GM21723 (cell line): ENCODE data around the gene PALD1.
"Not testable (repeated sequence)": the region's sequence is repeated elsewhere in the genome, so short reads cannot be mapped to it uniquely, and the experiment has no call there.

ENCODE experiments used
- ATAC-seq: cut with Tn5 transposase; IDR thresholded peaks from one replicate; pipeline ENCODE4 v1.9.1; 2021; ENCODE audit warnings: mild to moderate bottlenecking, moderate library complexity; ENCODE audit not compliant: unreplicated experiment

Gene PALD1

DNA sequence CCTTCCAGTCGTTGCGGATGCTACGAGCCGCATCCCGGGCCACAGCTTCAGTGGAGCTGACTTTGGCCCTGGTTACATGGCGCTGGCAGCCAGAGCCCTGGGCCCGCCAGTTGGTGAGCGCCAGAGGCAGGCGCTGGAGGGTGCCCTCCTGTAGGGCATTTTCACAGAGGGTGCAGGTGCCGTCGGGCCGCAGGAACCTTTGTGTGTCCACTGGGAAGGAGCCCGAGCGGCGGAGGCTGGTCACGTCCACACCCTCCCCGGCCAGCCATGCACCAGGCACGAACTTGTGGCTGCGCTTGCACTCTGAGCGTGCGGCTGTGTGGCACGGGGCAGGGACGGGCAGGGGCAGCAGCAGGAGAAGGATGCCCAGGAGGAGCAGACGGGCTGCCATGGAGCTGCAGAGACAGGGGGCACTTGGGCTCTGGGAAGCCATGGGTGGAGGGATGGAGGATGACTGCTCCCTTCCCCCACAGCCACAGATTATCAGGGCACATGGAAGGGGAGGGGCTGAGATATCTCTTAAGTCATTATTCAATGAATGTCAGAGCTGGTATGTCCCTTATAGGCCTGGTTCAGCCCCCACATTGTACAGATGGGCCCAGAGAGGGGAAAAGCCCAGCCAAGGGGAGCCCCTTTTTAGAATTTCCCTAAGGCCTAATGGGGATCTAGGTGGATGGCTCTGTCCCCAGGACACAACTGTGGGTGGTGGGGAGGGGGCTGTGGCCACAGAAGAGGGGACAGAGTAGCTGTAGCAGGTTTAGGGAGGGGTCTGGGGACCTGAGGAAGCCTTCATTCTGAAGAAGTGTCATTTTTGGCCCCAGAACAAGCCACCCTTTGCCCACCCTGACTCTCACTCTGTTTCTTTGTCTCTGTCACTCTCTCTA is 122.2 kb downstream of the PALD1 start:
- ATAC-seq = no peak

- no peak for ATAC-seq
Observed at GRCh38 chr10:70601746-70602145, 123.2 kb downstream of the PALD1 start.

DNA sequence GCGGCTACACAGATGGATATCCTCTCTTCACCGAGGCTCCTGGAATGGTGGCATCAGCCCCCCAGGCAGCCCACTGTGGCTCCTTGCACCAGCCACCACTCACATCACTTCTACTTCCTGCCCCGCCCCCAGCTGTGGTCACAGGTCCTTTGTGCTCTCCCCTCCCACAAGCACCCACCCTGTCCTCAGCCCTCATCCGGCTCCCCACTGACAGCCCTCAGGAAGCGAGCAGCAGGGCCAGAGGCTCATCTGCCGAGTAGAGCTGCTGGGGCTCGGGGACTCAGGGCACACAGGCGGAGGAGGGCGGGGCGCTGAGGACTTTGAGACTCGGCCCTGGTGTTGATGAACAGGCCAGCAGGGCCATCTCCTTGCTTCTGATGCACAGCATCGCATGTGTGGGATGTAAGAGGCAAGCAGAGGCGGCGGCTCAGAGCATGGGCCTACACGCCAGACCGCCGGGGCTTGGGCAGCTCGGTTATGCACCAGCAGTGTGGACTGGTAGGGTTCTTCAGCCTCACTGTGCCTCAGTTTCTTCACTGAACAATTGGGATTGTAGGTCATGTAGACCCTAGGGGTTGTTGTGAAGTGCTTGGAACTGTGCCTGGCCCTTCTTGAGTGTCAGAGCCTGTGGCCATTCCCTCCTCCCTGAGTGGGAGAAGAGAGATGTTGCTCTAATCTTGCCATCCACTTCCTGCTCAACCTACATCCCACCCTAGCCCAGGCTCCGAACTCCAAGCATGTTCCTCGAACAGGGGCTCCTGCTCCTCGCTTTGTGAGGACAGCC is 124.3 kb downstream of the PALD1 start, which contains the start of gene PRF1:
PRF1 (minus strand) TSS at position 77 of the 784 bp plus-strand sequence. CDS start 1,839 bp downstream, outside the sequence.
- no peak for ATAC-seq

DNA sequence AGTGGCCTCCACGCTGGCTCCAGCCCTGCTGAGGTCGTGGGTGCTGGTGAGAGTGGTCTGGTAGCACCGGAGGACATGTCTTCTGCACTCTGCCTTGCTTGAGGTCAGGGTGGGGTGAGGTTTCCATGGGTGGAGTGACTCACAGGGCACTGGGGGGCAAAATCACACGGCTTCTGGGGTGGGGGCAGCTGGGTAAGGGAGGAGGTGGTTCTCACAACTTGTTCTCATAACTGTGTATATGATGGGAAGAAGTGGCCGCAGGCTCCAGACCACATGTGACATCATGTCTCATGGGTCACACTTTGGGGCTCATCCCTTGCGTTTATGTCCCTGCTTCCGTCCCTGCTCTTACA is 124.9 kb downstream of the PALD1 start:
- no peak for ATAC-seq

GRCh38 chr10:70604106-70604505 is 125.5 kb downstream of the PALD1 start:
- ATAC-seq = no peak

- ATAC-seq = no peak
Observed at GRCh38 chr10:70605161-70605560, 126.6 kb downstream of the PALD1 start.

GRCh38 chr10:70607936-70608335 is 129.4 kb downstream of the PALD1 start:
- no peak for ATAC-seq

- no peak for ATAC-seq
Observed at GRCh38 chr10:70613941-70614340, 135.4 kb downstream of the PALD1 start.

DNA sequence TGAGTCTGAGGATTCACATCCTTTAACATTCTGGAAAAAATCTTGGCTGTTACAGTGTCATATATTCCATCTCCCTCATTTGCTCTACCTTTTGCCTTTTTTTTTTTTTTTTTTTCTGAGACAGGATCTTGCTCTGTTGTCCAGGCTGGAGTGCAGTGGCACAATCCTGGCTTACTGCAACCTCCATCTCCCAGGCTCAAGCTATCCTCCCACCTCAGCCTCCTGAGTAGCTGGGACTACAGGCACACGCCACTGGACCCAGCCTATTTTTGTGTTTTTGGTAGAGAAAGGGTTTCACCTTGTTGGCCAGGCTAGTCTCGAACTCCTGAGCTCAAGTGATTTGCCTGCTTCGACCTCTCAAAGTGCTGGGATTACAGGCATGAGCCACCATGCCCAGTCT is 135.8 kb downstream of the PALD1 start:
- ATAC-seq = not testable (repeated sequence)

GRCh38 chr10:70615211-70615610 is 136.6 kb downstream of the PALD1 start:
- ATAC-seq = no peak

DNA sequence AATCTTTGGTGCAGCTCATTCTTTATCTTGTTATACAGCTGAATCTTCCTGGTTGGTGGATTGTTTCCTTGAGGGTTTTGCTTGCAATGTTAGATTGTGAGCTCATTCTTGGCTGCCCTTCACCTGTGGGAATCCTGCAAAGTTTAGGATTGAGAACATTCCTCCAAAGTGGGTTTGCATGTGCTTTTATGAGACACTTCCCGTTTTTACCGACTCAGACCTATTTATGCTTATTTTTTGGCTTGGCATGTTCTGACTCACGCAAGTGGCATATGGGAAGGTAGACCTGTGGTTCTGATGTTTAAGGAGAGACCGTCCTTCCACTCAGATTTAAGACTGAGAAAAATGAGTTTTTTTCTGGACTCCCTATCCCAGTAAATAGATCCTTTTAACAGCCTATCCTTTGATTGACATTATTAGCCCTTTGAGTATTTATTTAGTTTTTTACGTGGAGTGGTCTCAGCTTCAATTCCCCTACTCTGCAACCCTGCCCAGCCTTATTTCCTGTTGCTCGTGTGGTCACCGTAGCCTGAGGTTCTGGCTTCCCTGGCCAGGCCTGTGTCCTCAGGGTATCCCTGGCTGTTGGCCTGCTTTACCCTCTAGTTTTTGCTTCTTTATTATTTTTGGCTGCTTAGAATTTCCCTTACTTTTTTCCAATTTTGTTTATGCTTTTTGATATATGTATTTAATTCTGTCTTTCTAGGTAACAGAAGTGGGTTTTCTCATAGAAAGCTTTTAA is 137.4 kb downstream of the PALD1 start:
- ATAC-seq = no peak

DNA sequence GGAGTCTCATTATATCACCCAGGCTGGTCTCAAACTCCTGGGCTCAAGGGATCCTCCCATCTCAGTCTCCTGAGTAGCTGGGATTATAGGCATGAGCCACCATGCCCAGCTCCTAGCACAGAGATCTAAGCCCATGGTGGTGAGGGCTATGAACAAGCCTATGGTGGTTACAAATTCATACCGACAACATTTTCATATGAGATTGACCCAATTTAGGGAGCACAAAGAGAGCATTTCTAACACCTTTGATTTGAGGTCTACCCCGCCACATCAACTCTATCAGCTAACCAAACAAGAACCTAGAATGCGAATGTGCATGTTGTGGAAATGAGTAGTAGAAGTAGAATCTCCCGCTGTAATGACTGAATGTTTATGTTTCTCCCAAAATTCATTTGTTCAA is 138.2 kb downstream of the PALD1 start:
- ATAC-seq = no peak
